IPS-NIHi11 (cell line): ENCODE measurements around the gene CRYBG1.
"Not testable (repeated sequence)": the region's sequence is repeated elsewhere in the genome, so short reads cannot be mapped to it uniquely, and the experiment has no call there.

Experiments
- DNase-seq: peaks from one replicate; pipeline ENCODE4 v3.0.0; 2012; ENCODE audit warnings: mixed read lengths, low spot score

Gene CRYBG1

GRCh38 chr6:106372838-106373501 lies 12.5 kb downstream of the CRYBG1 start:
- DNase-seq = no peak

GRCh38 chr6:106373502-106374239 lies 13.2 kb downstream of the CRYBG1 start:
- DNase-seq = no peak

GRCh38 chr6:106377061-106377540 lies 16.6 kb downstream of the CRYBG1 start:
- no peak for DNase-seq

DNA sequence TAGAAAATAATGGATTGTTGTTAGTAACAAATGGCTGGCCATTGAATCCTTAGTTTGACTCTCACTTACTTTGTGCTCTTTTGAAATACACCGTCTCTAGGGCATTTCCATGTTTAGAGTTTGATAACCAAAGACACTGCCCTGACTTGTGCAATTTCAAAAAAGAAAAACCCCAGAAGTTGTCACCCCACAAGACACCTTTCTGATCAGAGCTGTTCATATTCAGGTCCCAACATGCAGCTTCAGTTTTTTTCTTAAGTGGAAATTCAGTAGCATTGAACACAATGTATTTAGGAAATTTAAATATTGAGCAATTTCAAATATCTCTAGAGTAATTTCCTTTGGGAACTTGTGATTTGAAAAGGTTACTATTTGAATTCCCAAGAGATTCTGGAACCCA lies 19.4 kb downstream of the CRYBG1 start:
- DNase-seq = no peak

GRCh38 chr6:106380407-106380806 lies 19.9 kb downstream of the CRYBG1 start:
- DNase-seq = no peak

DNA sequence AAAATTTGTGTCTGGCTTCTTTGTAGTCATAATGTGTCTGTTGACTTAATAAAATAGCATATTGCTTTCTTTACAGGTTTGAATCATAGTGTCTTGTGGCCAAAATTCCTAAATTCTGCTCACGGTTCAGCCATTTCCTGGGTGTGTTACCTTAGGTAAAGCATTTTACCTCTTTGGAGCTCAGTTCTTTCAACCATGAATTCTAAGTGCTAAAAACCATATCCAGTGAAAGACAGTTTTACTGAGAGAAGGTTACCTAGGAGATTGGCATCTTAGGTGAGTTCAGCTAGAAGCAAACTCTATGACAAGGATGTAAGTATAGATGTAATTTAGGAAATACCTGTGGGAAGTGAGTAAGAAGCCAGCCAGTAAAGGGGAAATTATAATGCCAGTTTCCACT lies 20.7 kb downstream of the CRYBG1 start:
- no peak for DNase-seq

DNA sequence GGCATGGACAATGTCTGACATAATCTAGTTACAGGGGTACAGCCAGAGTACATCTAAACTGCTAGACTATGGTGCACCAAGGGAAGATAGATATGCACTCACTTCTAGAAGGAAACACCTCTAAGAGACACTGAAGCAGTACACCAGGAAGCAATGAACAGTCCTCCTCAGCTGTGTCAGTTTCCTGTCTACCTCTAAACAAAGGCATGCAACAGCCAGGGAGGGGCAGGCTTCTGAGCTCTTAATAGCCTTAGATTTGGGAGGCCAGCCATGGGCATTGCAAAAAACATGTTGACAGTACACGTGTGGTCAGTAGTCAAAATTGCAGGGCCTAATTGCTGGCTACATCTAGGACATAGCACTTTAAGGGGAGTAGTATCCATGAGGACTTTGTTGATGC lies 21.4 kb downstream of the CRYBG1 start:
- DNase-seq = no peak

- no peak for DNase-seq
Observed at GRCh38 chr6:106383573-106383972, 23.1 kb downstream of the CRYBG1 start.

GRCh38 chr6:106385530-106385929 lies 25.0 kb downstream of the CRYBG1 start:
- no peak for DNase-seq

DNA sequence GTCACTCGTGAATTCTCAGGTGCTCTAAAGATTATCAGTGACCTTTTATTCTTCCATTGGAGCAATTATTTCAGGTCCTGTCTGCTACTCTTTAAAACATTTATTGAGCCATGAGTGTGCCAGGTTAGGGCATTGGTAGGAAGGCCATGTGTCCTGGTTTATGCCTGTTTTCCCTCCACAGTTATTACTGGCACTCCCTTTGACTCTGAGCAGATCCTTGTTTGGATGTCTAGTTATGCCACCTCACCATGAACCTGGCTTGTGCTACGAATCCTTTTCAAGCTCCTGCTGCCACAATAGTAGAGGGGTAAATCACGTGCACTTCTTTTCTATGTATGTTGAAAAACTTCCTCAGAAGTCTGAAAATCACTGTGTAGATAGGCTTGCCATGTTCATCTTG lies 27.4 kb downstream of the CRYBG1 start:
- DNase-seq = no peak

GRCh38 chr6:106390088-106390487 lies 29.6 kb downstream of the CRYBG1 start:
- no peak for DNase-seq

- no peak for DNase-seq
Observed at GRCh38 chr6:106396426-106397220, 36.1 kb downstream of the CRYBG1 start.

- DNase-seq = no peak
Observed at GRCh38 chr6:106397431-106397830, 36.9 kb downstream of the CRYBG1 start.

GRCh38 chr6:106398621-106399020 lies 38.1 kb downstream of the CRYBG1 start:
- no peak for DNase-seq

DNA sequence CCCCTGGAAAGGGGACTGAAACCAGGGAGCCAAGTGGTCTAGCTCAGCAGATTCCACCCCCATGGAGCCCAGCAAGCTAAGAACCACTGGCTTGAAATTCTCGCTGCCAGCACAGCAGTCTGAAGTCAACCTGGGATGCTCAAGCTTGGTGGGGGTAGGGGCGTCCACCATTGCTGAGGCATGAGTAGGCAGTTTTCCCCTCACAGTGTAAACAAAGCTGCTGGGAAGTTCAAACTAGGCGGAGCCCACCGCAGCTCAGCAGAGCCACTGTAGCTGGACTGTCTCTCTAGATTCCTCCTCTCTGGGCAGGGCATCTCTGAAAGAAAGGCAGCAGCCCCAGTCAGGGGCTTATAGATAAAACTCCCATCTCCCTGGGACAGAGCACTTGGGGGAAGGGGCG lies 44.5 kb downstream of the CRYBG1 start:
- not testable (repeated sequence) for DNase-seq

DNA sequence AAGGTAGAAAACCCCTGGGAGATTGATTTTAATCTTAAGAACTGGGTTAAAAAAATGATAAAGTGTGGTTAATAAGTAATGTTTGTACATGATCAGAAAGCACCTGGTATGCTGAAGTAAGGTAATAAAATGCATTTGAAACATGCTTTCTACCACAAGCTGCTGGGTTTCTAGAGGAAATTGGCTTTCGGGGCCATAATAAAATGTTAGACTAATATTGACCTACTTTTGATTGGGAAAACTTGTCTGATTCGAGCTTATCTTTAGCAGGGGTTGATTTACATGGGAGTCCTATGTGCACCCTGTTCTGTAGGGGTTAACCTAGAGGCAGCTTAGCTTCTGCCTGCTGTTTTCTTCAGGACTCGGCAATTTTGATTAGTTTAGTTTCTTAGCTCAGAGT lies 50.5 kb downstream of the CRYBG1 start:
- no peak for DNase-seq

- no peak for DNase-seq
Observed at GRCh38 chr6:106411643-106412200, 51.2 kb downstream of the CRYBG1 start.

- no peak for DNase-seq
Observed at GRCh38 chr6:106413016-106413415, 52.5 kb downstream of the CRYBG1 start.

DNA sequence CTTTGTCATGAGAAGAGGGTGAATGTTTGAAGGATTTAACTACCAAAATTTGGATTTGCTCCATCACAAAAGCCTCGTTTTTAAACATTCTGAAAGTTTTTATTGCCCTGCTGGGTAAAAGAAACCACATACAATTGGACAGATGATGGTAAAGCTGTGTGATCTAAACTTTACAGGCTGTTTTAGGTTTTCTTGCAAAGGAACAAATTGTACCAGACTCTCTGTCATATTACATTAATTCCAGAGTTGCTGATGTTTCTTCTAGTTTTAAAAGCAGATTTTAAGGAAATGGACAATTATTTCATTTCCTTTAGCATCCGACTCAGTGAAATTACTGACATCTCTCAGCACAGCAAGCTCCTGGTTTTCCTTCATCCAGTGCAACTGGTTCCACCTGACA lies 53.2 kb downstream of the CRYBG1 start:
- no peak for DNase-seq

DNA sequence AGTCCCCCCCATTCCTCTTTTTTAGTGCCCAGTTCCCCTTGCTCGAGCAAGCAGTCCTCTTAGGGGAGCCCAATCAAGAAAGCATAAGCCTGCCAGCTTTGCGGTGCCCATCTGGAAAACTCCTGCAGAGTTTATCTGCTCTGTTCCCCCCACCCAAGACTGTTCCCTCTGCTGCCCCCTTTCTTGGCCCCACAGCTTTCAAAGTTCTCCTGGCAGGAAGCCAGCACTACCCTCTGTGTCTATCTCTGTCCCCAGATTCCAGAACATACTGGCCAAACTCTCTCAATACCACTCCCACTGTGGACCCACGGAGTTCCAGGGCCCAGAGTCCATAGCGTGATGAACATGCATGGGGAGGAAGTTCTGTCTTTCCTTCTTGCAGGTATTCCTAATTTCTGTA lies 55.4 kb downstream of the CRYBG1 start:
- no peak for DNase-seq

DNA sequence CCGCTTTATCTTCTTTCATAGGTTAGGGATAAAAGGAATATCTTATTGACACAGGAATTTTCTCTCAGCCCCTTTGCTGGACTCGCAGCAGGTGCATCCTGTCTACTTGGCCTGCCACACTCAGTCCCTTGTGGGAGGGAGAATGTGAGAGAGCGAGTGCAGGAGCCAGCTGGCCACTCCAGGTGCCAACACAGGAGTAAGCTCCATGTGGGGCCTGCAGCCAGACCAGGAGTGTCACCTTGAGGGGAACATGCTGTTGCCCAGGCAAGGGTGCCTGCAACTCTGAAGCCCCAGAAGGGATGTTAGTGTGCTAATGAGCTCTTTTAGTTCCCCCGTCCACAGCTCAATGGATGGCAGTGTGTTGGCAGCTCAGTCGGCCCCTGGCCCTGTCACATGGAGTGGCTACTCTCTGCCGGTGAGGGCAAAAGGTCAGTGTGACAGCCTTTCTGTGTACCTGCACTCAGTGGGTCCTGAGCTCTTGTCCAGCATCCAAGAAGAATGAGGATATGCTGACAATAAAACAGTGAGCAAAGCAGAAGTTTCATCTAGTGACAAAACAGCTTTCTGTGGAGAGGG lies 57.1 kb downstream of the CRYBG1 start:
- DNase-seq = no peak
